ENCODE data around the gene PAGE4.

Gene PAGE4

GRCh38 chrX:49878128-49878833 lies 49.2 kb downstream of the PAGE4 start:
- H3K4me3 ChIP-seq (ENCODE audit: low read depth, low read length, poor library complexity, severe bottlenecking) = peak overlapping the region; percentile 70
- H3K9me2 ChIP-seq (ENCODE audit: low read depth, low read length) = no peaks in the 10 kb centered on the region
- no peaks in the 10 kb centered on the region for H3K9me3 ChIP-seq (ENCODE audit: low read length)
- H3K4me2 ChIP-seq (ENCODE audit: low read length) = peak overlapping the region; percentile 83
- no peaks in the 10 kb centered on the region for H3K36me3 ChIP-seq (ENCODE audit: insufficient read depth, low read length)
- H3F3A ChIP-seq (ENCODE audit: insufficient read depth, low read length) = no peaks in the 10 kb centered on the region
- TF ChIP-seq EZH2 (IDR thresholded peaks at IDR 0.05; ENCODE audit: borderline replicate concordance, low read length) = no peak
- TF ChIP-seq CTCF (IDR thresholded peaks at IDR 0.05; ENCODE audit: low read length) = no peak
- no peaks in the 10 kb centered on the region for H3K27me3 ChIP-seq (ENCODE audit: insufficient read depth, low read length)
- peak overlapping the region; percentile 75; the same call in 1 of the 2 replicates for H2AFZ ChIP-seq (ENCODE audit: low read length)
- no peak overlapping the region for H3K27ac ChIP-seq (ENCODE audit: low read depth, low read length, poor library complexity, severe bottlenecking)
- H4K20me1 ChIP-seq (ENCODE audit: insufficient read depth, low read length) = no peaks in the 10 kb centered on the region
- peak overlapping the region; percentile 59 for H3K9ac ChIP-seq (ENCODE audit: low read length)
- H3K4me1 ChIP-seq (ENCODE audit: insufficient read depth, low read length, severe bottlenecking) = peaks cover 19% of the 10 kb centered on the region
- no peaks in the 10 kb centered on the region for H3K79me2 ChIP-seq (ENCODE audit: insufficient read depth, low read length)

DNA sequence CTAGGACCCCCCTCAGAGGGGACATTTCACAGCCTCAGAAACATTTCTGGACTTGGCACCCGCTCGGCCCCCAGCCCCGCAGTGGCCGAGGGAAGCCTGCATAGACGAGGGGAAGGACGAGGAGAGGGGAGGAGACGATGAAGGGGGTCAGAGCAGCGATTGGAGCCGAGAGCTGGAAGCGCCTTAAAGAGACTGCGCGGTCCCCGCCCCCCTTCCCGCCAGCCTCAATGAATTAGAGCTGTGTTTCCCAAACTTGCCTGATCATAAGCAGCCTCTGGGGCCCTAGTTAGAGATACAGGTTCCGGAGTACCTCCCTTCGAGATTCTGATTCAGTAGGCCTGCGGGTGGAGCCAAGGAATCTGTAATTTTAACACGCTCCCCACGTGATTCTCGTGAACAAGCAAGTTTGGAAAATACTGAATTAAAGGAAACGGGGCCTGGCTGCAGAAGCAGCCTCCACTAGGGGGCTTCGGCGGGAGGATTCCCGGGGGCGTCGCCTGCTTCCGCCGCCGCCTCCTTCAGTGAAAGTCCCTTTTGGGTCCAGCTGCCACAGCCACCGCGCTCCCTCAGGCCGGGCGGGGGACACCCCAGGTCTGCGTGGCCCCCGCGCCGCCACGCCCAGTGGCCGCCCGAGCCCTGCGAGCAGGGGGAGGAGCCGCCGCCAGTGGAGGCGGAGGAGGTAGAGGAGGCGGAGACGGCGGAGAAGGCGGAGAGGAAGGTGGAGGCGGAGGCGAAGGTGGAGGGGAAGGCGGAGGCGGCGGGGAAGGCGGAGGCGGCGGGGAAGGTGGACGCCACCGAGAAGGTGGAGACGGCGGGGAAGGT lies 49.9 kb downstream of the PAGE4 start, which contains the start of gene USP27X:
TSS of gene USP27X (plus strand) at position 651 of the 822 bp plus-strand sequence. CDS start 824 bp downstream, outside the sequence.
- H3K27ac ChIP-seq (ENCODE audit: low read depth, low read length, poor library complexity, severe bottlenecking) = no peak within 1 kb of the TSS
- no peaks in the 10 kb centered on the region for H3F3A ChIP-seq (ENCODE audit: insufficient read depth, low read length)
- H3K9me2 ChIP-seq (ENCODE audit: low read depth, low read length) = no peaks in the 10 kb centered on the region
- H3K36me3 ChIP-seq (ENCODE audit: insufficient read depth, low read length) = no peaks in the 10 kb centered on the region
- H3K27me3 ChIP-seq (ENCODE audit: insufficient read depth, low read length) = no peaks in the 10 kb centered on the region
- no peaks in the 10 kb centered on the region for H3K9me3 ChIP-seq (ENCODE audit: low read length)
- no peaks in the 10 kb centered on the region for H3K79me2 ChIP-seq (ENCODE audit: insufficient read depth, low read length)
- peak within 1 kb of the TSS; percentile 68 for H3K9ac ChIP-seq (ENCODE audit: low read length)
- peaks cover 19% of the 10 kb centered on the region for H3K4me1 ChIP-seq (ENCODE audit: insufficient read depth, low read length, severe bottlenecking)
- H3K4me2 ChIP-seq (ENCODE audit: low read length) = peak within 1 kb of the TSS; percentile 83
- peak within 1 kb of the TSS; percentile 70 for H3K4me3 ChIP-seq (ENCODE audit: low read depth, low read length, poor library complexity, severe bottlenecking)
- H2AFZ ChIP-seq (ENCODE audit: low read length) = peak within 1 kb of the TSS; percentile 75; the same call in 1 of the 2 replicates
- no peaks in the 10 kb centered on the region for H4K20me1 ChIP-seq (ENCODE audit: insufficient read depth, low read length)
- TF ChIP-seq CTCF (IDR thresholded peaks at IDR 0.05; ENCODE audit: low read length) (peak; percentile 47), EZH2 (IDR thresholded peaks at IDR 0.05; ENCODE audit: borderline replicate concordance, low read length) (no peak)

DNA sequence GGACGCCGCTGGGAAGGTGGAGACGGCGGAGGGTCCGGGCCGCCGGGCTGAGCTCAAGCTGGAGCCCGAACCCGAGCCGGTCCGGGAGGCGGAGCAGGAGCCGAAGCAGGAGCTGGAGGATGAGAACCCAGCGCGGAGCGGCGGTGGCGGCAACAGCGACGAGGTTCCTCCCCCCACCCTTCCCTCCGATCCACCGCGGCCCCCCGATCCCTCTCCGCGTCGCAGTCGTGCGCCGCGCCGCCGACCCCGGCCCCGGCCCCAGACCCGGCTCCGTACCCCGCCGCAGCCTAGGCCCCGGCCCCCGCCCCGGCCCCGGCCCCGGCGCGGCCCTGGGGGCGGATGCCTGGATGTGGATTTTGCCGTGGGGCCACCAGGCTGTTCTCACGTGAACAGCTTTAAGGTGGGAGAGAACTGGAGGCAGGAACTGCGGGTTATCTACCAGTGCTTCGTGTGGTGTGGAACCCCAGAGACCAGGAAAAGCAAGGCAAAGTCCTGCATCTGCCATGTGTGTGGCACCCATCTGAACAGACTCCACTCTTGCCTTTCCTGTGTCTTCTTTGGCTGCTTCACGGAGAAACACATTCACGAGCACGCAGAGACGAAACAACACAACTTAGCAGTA lies 50.7 kb downstream of the PAGE4 start:
- H3K79me2 ChIP-seq (ENCODE audit: insufficient read depth, low read length) = no peaks in the 10 kb centered on the region
- peak overlapping the region; percentile 70 for H3K4me3 ChIP-seq (ENCODE audit: low read depth, low read length, poor library complexity, severe bottlenecking)
- no peaks in the 10 kb centered on the region for H3K36me3 ChIP-seq (ENCODE audit: insufficient read depth, low read length)
- H3K9me2 ChIP-seq (ENCODE audit: low read depth, low read length) = no peaks in the 10 kb centered on the region
- H3F3A ChIP-seq (ENCODE audit: insufficient read depth, low read length) = no peaks in the 10 kb centered on the region
- H3K27ac ChIP-seq (ENCODE audit: low read depth, low read length, poor library complexity, severe bottlenecking) = no peak overlapping the region
- H3K27me3 ChIP-seq (ENCODE audit: insufficient read depth, low read length) = no peaks in the 10 kb centered on the region
- peaks cover 19% of the 10 kb centered on the region for H3K4me1 ChIP-seq (ENCODE audit: insufficient read depth, low read length, severe bottlenecking)
- H3K9me3 ChIP-seq (ENCODE audit: low read length) = no peaks in the 10 kb centered on the region
- TF ChIP-seq CTCF (IDR thresholded peaks at IDR 0.05; ENCODE audit: low read length) = no peak
- no peak for TF ChIP-seq EZH2 (IDR thresholded peaks at IDR 0.05; ENCODE audit: borderline replicate concordance, low read length)
- H4K20me1 ChIP-seq (ENCODE audit: insufficient read depth, low read length) = no peaks in the 10 kb centered on the region
- peak overlapping the region; percentile 83 for H3K4me2 ChIP-seq (ENCODE audit: low read length)
- H3K9ac ChIP-seq (ENCODE audit: low read length) = peak overlapping the region; percentile 68
- no peak overlapping the region for H2AFZ ChIP-seq (ENCODE audit: low read length)

Measured in OCI-LY1 (cell line).